GM19099 (cell line): Measurements from ENCODE around the gene LPAR1.

Experiments used
- POLR2A ChIP-seq: IDR thresholded peaks from 3 replicates; pipeline ENCODE4 v1.6.1; 2011; ENCODE audit warnings: low read depth; ENCODE audit not compliant: insufficient read length; ENCODE audit errors: extremely low read depth

Gene LPAR1

DNA sequence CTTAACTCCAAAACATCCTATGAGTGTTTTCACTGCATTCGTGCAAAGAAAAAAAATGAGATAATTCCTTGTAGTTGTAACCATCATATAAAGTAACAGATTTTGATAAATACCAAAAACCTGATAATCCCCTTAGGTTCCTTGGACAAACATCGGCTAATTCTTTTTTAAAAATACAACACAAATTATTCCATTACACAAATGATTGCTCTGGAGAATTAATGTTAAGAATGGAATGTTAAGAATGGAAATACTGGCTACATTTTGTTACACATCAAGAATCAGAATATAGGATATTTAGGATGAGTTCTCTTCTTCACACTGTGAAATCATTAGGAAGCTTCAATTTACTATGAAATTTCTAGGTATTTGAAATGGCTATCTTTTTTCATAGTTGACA is 139.4 kb downstream of the LPAR1 start:
- no peak for TF ChIP-seq POLR2A

DNA sequence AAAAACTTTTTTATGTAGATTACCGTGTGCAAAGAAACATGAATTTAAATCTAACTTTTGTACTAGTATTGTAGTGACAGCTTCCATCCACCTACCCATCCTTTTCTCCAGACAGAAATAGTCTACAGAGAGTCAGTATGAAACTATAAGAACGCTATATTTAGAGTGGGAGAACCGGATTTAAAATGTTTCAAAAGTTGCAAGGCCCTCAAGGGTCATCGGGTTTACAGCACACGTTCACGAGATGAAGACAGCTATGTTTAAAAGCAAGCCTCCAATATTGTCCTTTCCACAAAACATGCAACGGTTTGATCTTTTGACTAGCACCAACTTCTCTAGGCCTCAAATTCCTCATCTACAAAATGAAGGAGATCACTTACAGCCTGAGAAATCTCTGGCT is 139.9 kb downstream of the LPAR1 start:
- no peak for TF ChIP-seq POLR2A

DNA sequence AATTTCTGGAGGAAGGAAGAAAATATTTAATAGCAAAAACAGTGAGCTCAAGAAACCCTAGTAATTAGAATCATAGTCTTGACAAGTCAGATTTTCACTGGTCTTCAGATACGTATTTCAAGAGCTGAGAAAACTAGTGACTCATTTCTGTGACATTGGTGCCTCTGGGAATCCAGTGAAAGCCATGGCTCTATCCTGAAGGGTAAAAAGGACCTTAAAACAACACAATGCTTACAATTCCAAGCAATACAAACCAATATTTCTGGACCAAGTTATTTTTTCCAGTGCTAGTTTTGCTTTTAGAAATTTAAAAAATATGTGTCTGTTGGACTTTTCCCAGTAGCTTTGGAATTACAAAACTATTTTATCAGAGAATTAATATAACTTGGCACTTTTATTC is 140.3 kb downstream of the LPAR1 start:
- no peak for TF ChIP-seq POLR2A

DNA sequence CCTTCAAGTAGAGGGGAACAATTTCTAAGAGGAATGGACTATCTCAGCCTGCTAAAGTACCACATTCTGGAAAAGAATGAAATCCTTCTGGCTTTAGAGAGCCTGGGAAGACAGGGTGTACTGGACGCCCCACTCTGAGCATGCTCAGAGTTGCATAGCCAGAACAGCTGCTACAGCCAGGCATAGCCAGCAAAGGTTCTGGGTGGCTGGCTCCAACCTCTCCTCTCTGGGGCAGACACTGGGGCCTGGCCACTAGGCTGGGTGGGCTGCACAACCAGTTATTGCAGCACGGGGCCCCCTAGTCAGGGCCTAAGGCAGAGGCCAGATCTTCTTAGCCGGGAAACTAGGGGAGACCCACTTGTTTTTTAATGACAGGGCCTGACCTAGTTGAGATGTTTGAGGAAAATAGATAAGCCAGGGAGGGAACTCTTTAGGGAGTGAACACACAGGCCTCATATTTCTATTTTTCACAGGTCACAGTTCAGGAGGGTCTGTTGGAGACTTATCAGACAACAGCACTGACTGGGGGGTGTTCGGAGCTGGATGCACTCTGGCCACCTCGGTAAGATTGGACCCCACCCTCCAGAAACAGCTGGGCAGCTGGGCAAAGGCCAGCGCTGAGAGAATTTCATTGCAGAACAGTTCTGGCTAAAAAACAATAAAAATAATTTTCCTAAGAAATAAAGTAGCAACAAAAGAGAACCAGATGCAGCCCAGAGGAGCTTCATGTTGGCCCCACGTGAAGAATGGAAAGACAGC is 142.9 kb downstream of the LPAR1 start:
- no peak for TF ChIP-seq POLR2A

DNA sequence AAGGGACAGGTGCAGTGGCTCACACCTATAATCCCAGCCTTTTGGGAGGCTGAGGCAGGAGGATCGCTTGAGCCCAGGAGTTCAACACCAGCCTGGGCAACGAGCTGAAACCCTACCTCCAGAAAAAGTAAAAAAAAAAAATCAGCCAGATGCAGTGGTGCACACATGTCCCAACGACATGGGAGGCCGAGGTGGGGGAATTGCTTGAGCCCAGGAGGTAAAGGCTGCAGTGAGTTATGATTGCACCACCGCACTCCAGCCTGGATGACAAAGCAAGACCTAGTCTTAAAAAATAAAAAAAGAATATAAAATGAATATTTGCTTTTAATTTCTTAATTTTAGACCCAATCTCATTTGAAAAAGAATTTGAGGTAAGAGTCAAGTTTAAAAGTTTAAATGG is 143.5 kb downstream of the LPAR1 start:
- no peak for TF ChIP-seq POLR2A

DNA sequence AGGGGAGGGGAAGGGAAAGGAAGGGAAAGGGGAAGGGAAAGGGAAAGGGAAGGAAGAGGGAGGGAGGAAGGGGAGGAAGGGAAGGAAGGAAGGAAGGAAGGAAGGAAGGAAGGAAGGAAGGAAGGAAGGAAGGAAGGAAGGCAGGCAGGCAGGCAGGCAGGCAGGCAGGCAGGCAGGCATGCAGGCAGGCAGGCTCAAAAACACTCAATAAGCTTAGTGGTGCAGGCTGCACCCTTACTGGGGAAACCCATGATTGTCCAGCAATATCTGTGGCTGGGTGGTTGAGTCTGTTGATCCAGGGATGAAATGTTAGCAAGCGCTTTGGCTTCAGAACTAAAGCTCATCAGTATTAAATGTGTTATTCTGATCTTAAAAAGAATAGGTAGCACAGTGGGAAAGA is 145.6 kb downstream of the LPAR1 start:
- TF ChIP-seq POLR2A: no peak

DNA sequence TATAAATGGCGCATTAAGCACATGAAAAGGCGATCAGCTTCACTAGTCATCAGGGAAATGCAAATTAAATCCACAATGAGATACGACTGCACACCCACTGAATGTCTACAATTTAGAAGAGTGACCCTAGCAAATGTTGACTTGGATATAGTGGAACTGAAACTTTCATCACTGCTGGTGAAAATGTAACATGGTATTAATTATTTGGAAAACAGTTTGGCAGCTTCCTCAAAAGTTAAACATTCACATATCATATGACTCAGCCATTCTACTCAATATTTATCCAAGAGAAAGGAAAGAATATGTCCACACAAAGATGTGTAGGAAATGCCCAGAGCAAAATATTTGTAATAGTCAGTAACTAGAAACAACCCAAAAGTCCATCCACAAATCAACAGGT is 146.5 kb downstream of the LPAR1 start:
- no peak for TF ChIP-seq POLR2A

DNA sequence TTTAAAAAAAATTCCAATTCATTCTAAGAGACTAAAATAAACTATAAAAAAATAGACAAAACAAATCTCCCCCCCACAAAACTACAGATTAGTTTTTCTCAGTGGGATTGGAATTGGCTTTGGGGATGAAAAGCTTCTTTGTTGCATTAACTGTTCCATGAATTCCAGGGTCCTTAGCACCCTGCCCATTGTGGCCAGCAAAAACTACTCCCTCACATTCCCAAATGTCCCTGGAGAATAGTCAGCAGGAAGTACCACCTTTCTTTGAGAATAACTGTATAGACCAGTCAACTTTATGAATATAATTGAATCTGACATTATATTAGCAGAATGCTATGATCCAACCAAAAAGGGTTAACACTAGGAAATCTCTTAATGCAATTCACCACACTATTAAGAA is 147.9 kb downstream of the LPAR1 start:
- TF ChIP-seq POLR2A: no peak

DNA sequence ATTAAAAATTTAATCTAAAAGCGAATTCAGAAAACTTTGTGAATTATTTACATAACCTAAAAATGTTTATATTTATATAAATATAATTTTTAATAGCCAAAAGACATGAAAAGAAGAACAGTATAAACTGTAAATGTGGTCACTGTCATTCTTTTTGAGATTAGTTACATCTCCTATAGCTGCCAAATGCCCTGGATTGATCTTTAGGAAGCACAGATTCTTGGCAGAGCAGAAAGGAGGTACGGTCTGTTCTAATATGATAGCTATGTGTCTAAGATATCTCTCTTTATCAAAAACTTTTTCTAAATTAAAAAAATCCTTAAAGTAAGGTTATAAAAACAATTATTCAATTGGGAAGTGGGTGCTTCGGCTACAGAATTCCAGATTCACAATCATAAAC is 151.0 kb downstream of the LPAR1 start:
- no peak for TF ChIP-seq POLR2A

DNA sequence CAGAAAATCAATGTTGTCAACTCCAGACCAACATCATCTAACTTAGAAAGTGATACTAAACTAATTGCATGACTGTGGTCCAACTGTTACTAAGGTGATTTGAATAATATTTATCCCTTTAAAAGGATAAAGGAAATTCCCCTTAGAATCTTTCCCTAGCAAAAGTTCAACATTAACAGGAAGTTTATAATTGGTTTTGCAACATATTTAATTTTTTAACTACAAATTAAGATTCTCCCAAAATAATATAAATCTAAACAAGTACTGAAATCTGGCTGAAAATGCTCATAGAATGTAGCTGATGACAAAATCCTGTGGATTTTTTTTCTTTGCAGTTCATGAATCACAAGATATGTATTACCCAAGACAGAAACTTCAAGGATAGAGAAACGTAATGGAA is 151.4 kb downstream of the LPAR1 start:
- TF ChIP-seq POLR2A: no peak

DNA sequence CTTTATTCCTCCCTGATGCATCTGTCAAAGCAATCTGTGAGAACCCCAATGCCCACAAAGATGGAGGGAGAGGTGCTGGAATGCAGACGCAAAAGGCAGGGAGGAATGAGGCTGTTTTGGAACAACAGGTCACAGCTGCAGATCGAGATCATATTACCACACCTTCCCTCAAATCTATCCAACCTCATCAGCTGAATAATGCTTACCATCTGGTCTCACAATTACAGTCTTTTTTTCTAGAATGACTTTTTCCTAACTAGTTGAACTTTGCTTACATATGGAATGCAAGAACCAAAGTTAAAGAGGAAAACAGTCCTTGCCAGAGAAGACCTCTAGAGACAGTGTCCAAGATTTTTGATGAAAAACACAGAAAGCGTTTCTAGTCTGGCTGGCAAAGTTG is 158.1 kb downstream of the LPAR1 start:
- TF ChIP-seq POLR2A: no peak

DNA sequence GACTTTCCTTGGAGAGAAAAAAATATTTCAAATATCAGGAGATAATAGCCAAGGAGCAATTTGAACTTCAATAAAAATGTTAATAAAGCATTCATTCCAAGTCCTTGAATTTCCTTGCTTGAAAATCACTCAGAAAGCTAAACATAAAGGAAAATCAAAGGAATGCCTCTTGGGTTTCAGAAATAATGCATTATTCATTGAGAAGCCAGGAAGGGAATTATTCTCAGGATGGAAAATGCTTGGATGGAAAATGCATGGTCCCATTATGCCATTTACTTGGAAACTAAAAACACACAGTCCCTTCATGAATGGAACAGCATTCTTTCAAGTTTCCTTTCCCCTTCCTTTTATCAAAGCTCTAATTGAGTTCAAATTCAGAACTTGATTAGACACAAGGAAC is 160.9 kb downstream of the LPAR1 start:
- no peak for TF ChIP-seq POLR2A

DNA sequence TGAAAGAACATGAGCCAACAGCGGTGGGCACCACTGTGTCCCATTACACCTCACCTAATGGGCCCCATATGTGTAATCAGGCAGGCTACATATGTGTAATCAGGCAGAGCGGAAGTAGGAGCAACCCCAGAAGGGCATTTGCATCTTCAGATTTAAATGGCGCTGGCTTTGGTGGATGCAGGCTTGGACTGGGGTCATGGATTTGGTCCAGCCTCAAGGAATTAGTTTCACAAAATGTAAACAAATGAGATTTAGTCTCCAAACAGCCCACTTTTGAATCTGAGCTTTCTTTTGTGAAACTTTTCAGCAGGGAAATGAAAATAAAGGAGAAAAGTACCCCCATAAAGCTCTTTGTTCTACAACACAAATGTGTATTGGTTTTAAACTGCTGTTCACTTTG is 161.3 kb downstream of the LPAR1 start:
- TF ChIP-seq POLR2A: no peak

DNA sequence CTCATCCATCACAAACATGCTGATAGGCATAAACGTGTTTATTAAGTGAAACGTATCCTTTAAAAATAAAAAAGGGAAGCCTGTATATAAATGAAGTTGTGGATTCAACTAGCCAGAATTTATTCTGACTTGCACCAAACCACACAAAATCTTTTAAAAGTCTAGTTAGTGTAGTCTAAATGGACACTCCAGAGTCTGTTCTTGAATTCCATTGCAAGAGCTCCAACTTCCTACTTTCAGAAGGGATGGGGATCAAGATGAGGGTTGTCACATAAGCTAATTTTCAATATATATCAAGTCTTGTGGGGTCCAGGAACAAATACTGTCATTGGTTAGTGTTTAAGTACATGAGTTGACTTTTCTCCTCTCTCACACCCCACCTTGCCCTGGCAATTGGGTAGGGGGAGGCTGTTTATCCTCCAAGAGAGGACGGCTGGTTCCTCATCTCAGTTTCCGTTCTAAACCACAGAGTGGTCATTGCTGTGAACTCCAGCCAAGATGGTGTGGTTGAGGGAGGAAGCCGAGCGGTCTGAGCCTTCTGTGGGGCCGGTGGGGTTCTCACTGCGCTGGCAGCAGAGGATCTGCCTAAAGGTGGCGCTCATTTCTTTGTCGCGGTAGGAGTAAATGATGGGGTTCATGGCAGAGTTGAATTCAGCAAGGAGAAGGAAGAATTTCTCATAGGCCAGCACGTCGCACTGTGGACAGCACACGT is 163.2 kb downstream of the LPAR1 start:
- TF ChIP-seq POLR2A: no peak

DNA sequence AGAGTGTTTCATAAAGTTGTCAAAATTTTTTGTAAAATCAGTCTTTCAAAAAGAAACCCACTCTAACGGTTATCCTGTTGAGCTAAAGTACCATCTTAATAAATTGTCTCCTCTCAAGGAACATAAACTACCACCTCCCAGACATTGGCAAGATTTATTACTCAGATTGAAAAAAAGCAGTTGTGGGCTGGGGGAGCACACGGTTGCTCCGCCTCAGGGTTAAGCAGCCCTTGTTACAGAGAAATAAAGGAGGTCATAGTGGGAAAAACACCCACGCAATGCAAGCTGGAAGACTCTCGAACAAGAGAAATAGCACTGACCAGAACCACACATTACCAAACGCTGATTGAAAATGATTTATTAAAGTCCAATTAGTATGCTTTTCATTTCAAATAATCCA is 165.3 kb downstream of the LPAR1 start:
- TF ChIP-seq POLR2A: no peak

DNA sequence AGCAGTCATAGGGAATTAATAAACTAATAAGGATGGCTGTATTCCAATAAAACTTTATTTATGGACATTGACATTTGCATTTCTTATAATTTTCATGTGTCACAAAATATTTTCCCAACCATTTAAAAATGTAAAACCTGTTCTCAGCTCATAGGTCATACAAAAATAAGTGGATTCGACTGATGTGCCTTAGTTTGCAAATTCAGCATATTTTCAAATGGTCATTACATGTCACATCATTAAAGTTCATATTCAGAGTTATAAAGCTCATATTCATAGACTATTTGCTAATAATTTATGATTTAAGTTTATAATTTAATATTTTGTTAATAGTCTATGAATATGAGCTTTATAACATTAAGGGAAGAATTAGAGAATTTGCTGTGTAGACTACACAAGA is 166.5 kb downstream of the LPAR1 start:
- TF ChIP-seq POLR2A: no peak
